Smooth muscle cell of bladder (primary cell): ENCODE results near the gene SLC44A5. TPM values are rescaled to one million over a fixed set of nuclear protein-coding genes. Genes with fewer than 3 reads are reported as not detected.

Experiments
- total RNA-seq: library from RNA; depleted of rRNA; stranded (reverse); fragments of >200 nt; gene quantifications from 2 replicates; pipeline ENCODE4 v1.2.3, GENCODE V29; 2014

The SLC44A5 gene
- total RNA-seq: 0.09 and 0.14 TPM in 2 replicates

DNA sequence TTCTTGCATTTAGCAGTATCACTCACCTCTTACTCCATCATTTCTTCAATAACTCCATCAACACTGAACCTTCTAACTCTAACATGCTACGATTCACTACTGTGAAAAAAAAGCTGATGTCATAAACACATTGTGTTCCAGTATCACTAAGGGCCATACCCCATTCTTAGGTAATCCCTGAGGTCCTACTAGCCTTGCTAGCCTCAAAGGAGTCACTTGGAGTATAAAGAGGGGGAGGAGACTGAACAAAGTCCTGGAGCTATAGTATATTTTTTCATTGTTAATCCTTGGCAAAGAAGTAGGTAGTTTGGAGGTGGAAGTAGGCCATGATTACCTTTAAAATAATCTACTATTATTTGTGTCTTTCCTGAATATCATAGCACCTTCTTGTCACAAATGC lies at the start of gene SLC44A5:
SLC44A5 (minus strand) TSS at position 101 of the 400 bp plus-strand sequence. CDS start 69,667 bp downstream, outside the sequence.

Other genes with a start within 250 kb of the SLC44A5 start
- gene ACADM, start 113.6 kb upstream of the SLC44A5 start, total RNA-seq: 22.2 and 23.8 TPM in 2 replicates
- 62.9 and 72.9 TPM in 2 replicates for gene RABGGTB, start 175.1 kb upstream of the SLC44A5 start, total RNA-seq
- gene MSH4, start 185.8 kb upstream of the SLC44A5 start, total RNA-seq: 0.14 and 0.46 TPM in 2 replicates